GM12878 (cell line): ENCODE results near the gene BRICD5. TPM values are rescaled to one million over a fixed set of nuclear protein-coding genes. Genes with fewer than 3 reads are reported as not detected.
A peak's percentile ranks its signal among the peaks of the same experiment; 100 is the strongest.

Experiments used
- ATAC-seq: fragments of 200-7000 bp; cut with Tn5 transposase; 3 replicates; pipeline ENCODE4 v1.9.1; 2020; ENCODE audit warnings: mild to moderate bottlenecking, moderate library complexity
- BruUV-seq: library from RNA; stranded (reverse); fragments of 400-500 nt; replicated peaks from 2 replicates; lab custom pipeline; 2021; lab: Mats Ljungman, UMichigan
- CTCF ChIA-PET: fragments of 300-600 bp; sonication (Branson Sonifier 250); formaldehyde crosslinking; extraction: SDS; loops from one replicate; lab custom pipeline; 2021; ENCODE audit warnings: inconsistent platforms; lab: Yijun Ruan, JAX
- POLR2A ChIA-PET: fragments of 350-600 bp; formaldehyde crosslinking; extraction: SDS; loops from one replicate; lab custom pipeline; 2021; ENCODE audit warnings: inconsistent platforms; lab: Charles Lee
- RAD21 ChIA-PET: fragments of 300-600 bp; sonication (Branson Sonifier 250); formaldehyde crosslinking; loops from one replicate; lab custom pipeline; 2023; ENCODE audit warnings: antibody characterized with exemption; ENCODE audit not compliant: unreplicated experiment; lab: Charles Lee
- SMC1A ChIA-PET: fragments of 300-600 bp; sonication (Branson Sonifier 250); formaldehyde crosslinking; loops from one replicate; lab custom pipeline; 2023; ENCODE audit not compliant: unreplicated experiment, uncharacterized antibody; lab: Charles Lee
- DNase-seq: peaks from one replicate; pipeline ENCODE4 v3.0.0-alpha.2; 2011; ENCODE audit warnings: low read depth, low spot score
- FAIRE-seq: peaks from 3 replicates; lab custom pipeline; 2011; peaks lifted over from hg19 to GRCh38; lab: Jason Lieb, UNC
- H2AFZ ChIP-seq: 2 replicates; pipeline ENCODE4 v1.6.0; 2011; ENCODE audit warnings: low read depth, low read length, control low read depth; ENCODE audit not compliant: control insufficient read depth
- H3K27ac ChIP-seq: 2 replicates; pipeline ENCODE4 v1.5.1; 2011; ENCODE audit warnings: control low read depth; ENCODE audit not compliant: control insufficient read depth, insufficient read depth
- H3K27me3 ChIP-seq, 2 experiments: replicated peaks in 1 of 2; 2 replicates each; pipeline versions ENCODE4 v1.6.0 to v1.6.1; 2011; ENCODE audit warnings: low read length in 1 of 2; ENCODE audit not compliant: control insufficient read depth in 2 of 2, insufficient read depth in 2 of 2
- H3K36me3 ChIP-seq, 2 experiments: 2 replicates each; pipeline ENCODE4 v1.5.1; 2011; ENCODE audit warnings: low read length in 1 of 2; ENCODE audit not compliant: control insufficient read depth in 2 of 2, insufficient read depth in 2 of 2
- H3K4me1 ChIP-seq: 2 replicates; pipeline ENCODE4 v1.6.1; 2011; ENCODE audit warnings: mild to moderate bottlenecking, low read length, moderate library complexity, mixed read lengths; ENCODE audit not compliant: control insufficient read depth, insufficient read depth
- H3K4me2 ChIP-seq: 2 replicates; pipeline ENCODE4 v1.6.0; 2011; ENCODE audit warnings: control low read depth; ENCODE audit not compliant: control insufficient read depth, insufficient read depth
- H3K4me3 ChIP-seq: fragments of 200-600 bp; sonication (generic); 2 replicates; pipeline ENCODE4 v1.5.1; 2016
- H3K79me2 ChIP-seq: 2 replicates; pipeline ENCODE4 v1.6.0; 2011; ENCODE audit warnings: low read length; ENCODE audit not compliant: control insufficient read depth, insufficient read depth
- H3K9ac ChIP-seq: 2 replicates; pipeline ENCODE4 v1.8.0; 2011; ENCODE audit warnings: low read length, control low read depth, mixed read lengths; ENCODE audit not compliant: control insufficient read depth, insufficient read depth
- H3K9me3 ChIP-seq: replicated peaks from 3 replicates; pipeline ENCODE4 v1.5.1; 2011; ENCODE audit warnings: mild to moderate bottlenecking, low read length; ENCODE audit not compliant: control insufficient read depth, insufficient read depth
- H4K20me1 ChIP-seq: 2 replicates; pipeline ENCODE4 v1.6.0; 2011; ENCODE audit not compliant: control insufficient read depth, insufficient read depth
- MYC ChIP-seq: IDR thresholded peaks from 2 replicates; pipeline ENCODE4 v1.6.1; 2011; ENCODE audit warnings: mild to moderate bottlenecking, low read length, moderate library complexity, inconsistent platforms; ENCODE audit not compliant: insufficient read depth, insufficient replicate concordance, insufficient read length, severe bottlenecking
- PKNOX1 ChIP-seq: fragments of 450-650 bp; IDR thresholded peaks from 2 replicates; pipeline ENCODE4 v1.6.1; 2016; ENCODE audit warnings: mild to moderate bottlenecking
- POLR2A ChIP-seq: IDR thresholded peaks from 2 replicates; pipeline ENCODE4 v1.6.1; 2011; ENCODE audit warnings: low read depth, mild to moderate bottlenecking, low read length
- TAF1 ChIP-seq: IDR thresholded peaks from 2 replicates; pipeline ENCODE4 v1.6.1; 2011; ENCODE audit warnings: mild to moderate bottlenecking, low read depth, low read length, borderline replicate concordance
- WGBS: methylation state at CpG from one replicate; pipeline ENCODE4 v1.1.6; 2016; ENCODE audit warnings: low lambda C conversion rate; ENCODE audit not compliant: insufficient replicate concordance, insufficient coverage; ENCODE audit errors: missing lambda C conversion rate; 5-methylcytosine and 5-hydroxymethylcytosine counted together
- in situ Hi-C: fragments of 300-500 bp; cut with MboI; formaldehyde crosslinking; loops from 9 replicates; pipeline ENCODE4 v1.14.3; 2018; ENCODE audit warnings: mixed read lengths
- intact Hi-C: fragments of 100-400 bp; cut with micrococcal nuclease; formaldehyde crosslinking; loops from one replicate; pipeline ENCODE4 v1.14.2; 2022; ENCODE audit not compliant: unreplicated experiment
- polyA plus RNA-seq, 11 experiments: library from polyadenylated mRNA; depleted of rRNA in 4 of 11; unstranded in 6 of 11; stranded (reverse) in 5 of 11; fragments of >200 nt; fragmentation: Nextera tagmentation in 4 of 11; fragmentation: Illumina TruSeq in 1 of 11; extraction: Ambion mirVana in 4 of 11; extraction: Trizol in 1 of 11; gene quantifications; 1 replicate in 1 of 11; 2 replicates in 10 of 11; pipeline versions ENCODE4 v1.2.1 to v1.2.3, GENCODE V29; 2011 to 2016; ENCODE audit warnings: inconsistent platforms in 2 of 11, missing spikeins in 2 of 11, low read depth in 1 of 11
- total RNA-seq, 4 experiments: library from RNA; depleted of rRNA in 3 of 4; stranded (reverse); fragments of >200 nt in 3 of 4; fragmentation: Illumina TruSeq in 1 of 4; extraction: Trizol in 1 of 4; gene quantifications; 2 replicates each; pipeline versions ENCODE4 v1.2.1 to v1.2.3, GENCODE V29; 2013 to 2021
- TF ChIP-seq, protein P1 (sequence below): IDR thresholded peaks from 2 replicates; pipeline ENCODE4 v1.6.1; 2011; ENCODE audit warnings: mild to moderate bottlenecking, low read depth, low read length, moderate library complexity; ENCODE audit not compliant: insufficient replicate concordance

Gene BRICD5
- total and polyA plus RNA-seq, 10 of the 15 experiments (the other 5 are each of a cell fraction or from before 2014, with no cell fraction given) = 0.58 to 11.6 (median 1.5) TPM; not detected in 1

DNA sequence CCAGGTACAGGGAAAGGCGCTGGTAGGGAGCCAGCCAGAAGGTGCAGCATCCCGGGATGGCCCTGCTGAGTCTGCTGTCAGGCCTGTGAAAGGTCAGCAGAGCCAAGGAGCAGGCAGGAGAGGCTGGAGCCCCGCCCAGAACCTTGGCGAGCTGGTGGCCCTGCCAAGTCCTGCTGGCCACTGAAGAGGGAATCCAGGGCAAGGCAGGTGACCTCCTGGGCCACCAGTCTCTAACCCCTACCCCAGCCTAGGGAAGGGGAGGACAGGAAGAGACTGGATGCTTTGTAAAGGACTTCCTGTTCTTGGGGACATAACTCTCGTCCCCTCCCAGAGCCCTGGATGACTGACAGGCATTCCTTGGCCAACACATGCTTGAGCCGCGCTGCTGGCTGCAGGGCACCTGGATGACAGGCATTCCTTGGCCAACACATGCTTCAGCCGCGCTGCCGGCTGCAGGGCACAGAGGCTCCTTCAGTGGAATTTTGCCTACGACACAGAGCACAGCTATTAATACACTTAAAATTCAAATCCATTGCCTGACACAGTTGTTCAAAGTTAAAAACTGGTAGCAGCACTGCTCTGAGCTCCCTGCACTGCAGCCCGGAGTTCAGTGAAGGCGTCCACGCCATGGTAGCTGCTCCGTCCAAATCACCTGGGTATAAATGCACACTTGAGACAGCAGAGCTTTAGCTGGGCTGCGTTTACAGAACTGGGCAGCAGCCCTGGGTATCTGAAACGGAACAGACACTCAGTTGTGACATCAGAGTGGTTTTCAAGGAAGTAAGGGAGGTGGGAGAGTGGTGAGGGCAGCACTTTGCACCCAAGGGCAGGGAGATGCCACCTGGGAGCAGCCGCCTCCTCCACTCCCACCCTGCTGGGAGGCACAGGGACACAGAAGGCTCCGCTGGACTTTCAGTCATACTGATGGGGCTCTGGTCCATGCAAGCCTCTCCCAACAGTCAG is 2.0 kb upstream of the BRICD5 start:
- no peak for FAIRE-seq
- Histone ChIP-seq H3K27ac (no peak overlapping the region), H3K79me2 (peaks cover 18% of the 10 kb centered on the region), H3K9me3 (no peaks in the 10 kb centered on the region), H3K4me2 (peak overlapping the region; percentile 72), H3K9ac (peak overlapping the region; percentile 65), H3K27me3 (no peaks in the 10 kb centered on the region), H3K4me3 (peak overlapping the region; percentile 80), H2AFZ (no peak overlapping the region), H3K4me1 (no peaks in the 10 kb centered on the region), H3K36me3 (peaks cover 4 to 16% of the 10 kb centered on the region in 2 experiments; a peak in 3 of 4 replicates), H4K20me1 (no peaks in the 10 kb centered on the region)
- in situ Hi-C loops = no loop called here
- ChIA-PET RAD21 (no interaction called here), POLR2A (interaction anchor here (1.1 kb wide), 1 partner anchor 57 kb away, joined by 4 read pairs; the partner anchor contains the start of gene TRAF7), CTCF (interaction anchor here (1.0 kb wide), 1 partner anchor 39 kb away, joined by 3 read pairs; the partner anchor contains the start of gene ECI1), SMC1A (no interaction called here)
- intact Hi-C loops = no loop called here
- ATAC-seq = no peak
- TF ChIP-seq, protein P1, sequence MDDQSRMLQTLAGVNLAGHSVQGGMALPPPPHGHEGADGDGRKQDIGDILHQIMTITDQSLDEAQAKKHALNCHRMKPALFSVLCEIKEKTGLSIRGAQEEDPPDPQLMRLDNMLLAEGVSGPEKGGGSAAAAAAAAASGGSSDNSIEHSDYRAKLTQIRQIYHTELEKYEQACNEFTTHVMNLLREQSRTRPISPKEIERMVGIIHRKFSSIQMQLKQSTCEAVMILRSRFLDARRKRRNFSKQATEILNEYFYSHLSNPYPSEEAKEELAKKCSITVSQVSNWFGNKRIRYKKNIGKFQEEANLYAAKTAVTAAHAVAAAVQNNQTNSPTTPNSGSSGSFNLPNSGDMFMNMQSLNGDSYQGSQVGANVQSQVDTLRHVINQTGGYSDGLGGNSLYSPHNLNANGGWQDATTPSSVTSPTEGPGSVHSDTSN = peak; percentile 8
- TF ChIP-seq TAF1 (no peak), MYC (no peak), PKNOX1 (peak; percentile 61), POLR2A (peak; percentile 50)
- 62% methylated on average over 19 of the region's 19 CpGs for WGBS
- no peak for DNase-seq
- BruUV-seq = TSS peak; percentile 83
